ENCODE results near the gene AFAP1L2.

AFAP1L2 gene

GRCh38 chr10:114285961-114286441 lies 118.3 kb downstream of the AFAP1L2 start:
- Histone ChIP-seq H3K9ac (ENCODE audit: low read length in 2 of 2) (no peak overlapping the region), H3K4me3 (ENCODE audit: low read length in 2 of 2) (no peak overlapping the region), H3K27me3 (ENCODE audit: control insufficient read depth in 1 of 2, insufficient read depth in 2 of 2, low read length in 2 of 2) (peaks cover 7 to 15% of the 10 kb centered on the region in 2 donors), H3K27ac (ENCODE audit: low read length) (no peak overlapping the region), H3K4me1 (ENCODE audit: control insufficient read depth, insufficient read depth, low read length) (no peaks in the 10 kb centered on the region), H3K36me3 (ENCODE audit: control insufficient read depth in 2 of 2, insufficient read depth in 2 of 2, low read length in 2 of 2) (no peaks in the 10 kb centered on the region), H3K9me3 (ENCODE audit: control insufficient read depth in 2 of 2, low read length in 2 of 2) (no peaks in the 10 kb centered on the region)

- no peak overlapping the region for H3K4me3 ChIP-seq (ENCODE audit: low read length in 2 of 2)
- no peaks in the 10 kb centered on the region for H3K9me3 ChIP-seq (ENCODE audit: control insufficient read depth in 2 of 2, low read length in 2 of 2)
- no peaks in the 10 kb centered on the region for H3K4me1 ChIP-seq (ENCODE audit: control insufficient read depth, insufficient read depth, low read length)
- no peak overlapping the region for H3K27ac ChIP-seq (ENCODE audit: low read length)
- no peaks in the 10 kb centered on the region for H3K36me3 ChIP-seq (ENCODE audit: control insufficient read depth in 2 of 2, insufficient read depth in 2 of 2, low read length in 2 of 2)
- peaks cover 10 to 15% of the 10 kb centered on the region in 2 donors for H3K27me3 ChIP-seq (ENCODE audit: control insufficient read depth in 1 of 2, insufficient read depth in 2 of 2, low read length in 2 of 2)
- no peak overlapping the region for H3K9ac ChIP-seq (ENCODE audit: low read length in 2 of 2)
These were observed 119.8 kb downstream of the AFAP1L2 start for GRCh38 chr10:114284346-114285071.

- H3K9me3 ChIP-seq (ENCODE audit: control insufficient read depth in 2 of 2, low read length in 2 of 2), result no peaks in the 10 kb centered on the region
- H3K27me3 ChIP-seq (ENCODE audit: control insufficient read depth in 1 of 2, insufficient read depth in 2 of 2, low read length in 2 of 2), result peaks cover 10 to 15% of the 10 kb centered on the region in 2 donors
- no peaks in the 10 kb centered on the region for H3K36me3 ChIP-seq (ENCODE audit: control insufficient read depth in 2 of 2, insufficient read depth in 2 of 2, low read length in 2 of 2)
- H3K4me1 ChIP-seq (ENCODE audit: control insufficient read depth, insufficient read depth, low read length), result no peaks in the 10 kb centered on the region
- no peak overlapping the region for H3K9ac ChIP-seq (ENCODE audit: low read length in 2 of 2)
- H3K4me3 ChIP-seq (ENCODE audit: low read length in 2 of 2), result no peak overlapping the region
- no peak overlapping the region for H3K27ac ChIP-seq (ENCODE audit: low read length)
These were observed 120.6 kb downstream of the AFAP1L2 start for GRCh38 chr10:114283535-114284234.

- no peak overlapping the region for H3K4me3 ChIP-seq (ENCODE audit: low read length in 2 of 2)
- H3K27ac ChIP-seq (ENCODE audit: low read length), result no peak overlapping the region
- H3K9me3 ChIP-seq (ENCODE audit: control insufficient read depth in 2 of 2, low read length in 2 of 2), result no peaks in the 10 kb centered on the region
- no peak overlapping the region for H3K9ac ChIP-seq (ENCODE audit: low read length in 2 of 2)
- no peaks in the 10 kb centered on the region for H3K36me3 ChIP-seq (ENCODE audit: control insufficient read depth in 2 of 2, insufficient read depth in 2 of 2, low read length in 2 of 2)
- peaks cover 10 to 17% of the 10 kb centered on the region in 2 donors for H3K27me3 ChIP-seq (ENCODE audit: control insufficient read depth in 1 of 2, insufficient read depth in 2 of 2, low read length in 2 of 2)
- H3K4me1 ChIP-seq (ENCODE audit: control insufficient read depth, insufficient read depth, low read length), result no peaks in the 10 kb centered on the region
These were observed 121.2 kb downstream of the AFAP1L2 start for GRCh38 chr10:114283091-114283490.

GRCh38 chr10:114282526-114282925 lies 121.8 kb downstream of the AFAP1L2 start:
- Histone ChIP-seq H3K4me3 (ENCODE audit: low read length in 2 of 2) (no peak overlapping the region), H3K36me3 (ENCODE audit: control insufficient read depth in 2 of 2, insufficient read depth in 2 of 2, low read length in 2 of 2) (no peaks in the 10 kb centered on the region), H3K9me3 (ENCODE audit: control insufficient read depth in 2 of 2, low read length in 2 of 2) (no peaks in the 10 kb centered on the region), H3K27ac (ENCODE audit: low read length) (no peak overlapping the region), H3K4me1 (ENCODE audit: control insufficient read depth, insufficient read depth, low read length) (no peaks in the 10 kb centered on the region), H3K9ac (ENCODE audit: low read length in 2 of 2) (no peak overlapping the region), H3K27me3 (ENCODE audit: control insufficient read depth in 1 of 2, insufficient read depth in 2 of 2, low read length in 2 of 2) (peaks cover 10 to 22% of the 10 kb centered on the region in 2 donors)

GRCh38 chr10:114281461-114281860 lies 122.8 kb downstream of the AFAP1L2 start:
- Histone ChIP-seq H3K27ac (ENCODE audit: low read length) (no peak overlapping the region), H3K4me3 (ENCODE audit: low read length in 2 of 2) (no peak overlapping the region), H3K27me3 (ENCODE audit: control insufficient read depth in 1 of 2, insufficient read depth in 2 of 2, low read length in 2 of 2) (peaks cover 10 to 22% of the 10 kb centered on the region in 2 donors), H3K9ac (ENCODE audit: low read length in 2 of 2) (no peak overlapping the region), H3K36me3 (ENCODE audit: control insufficient read depth in 2 of 2, insufficient read depth in 2 of 2, low read length in 2 of 2) (no peaks in the 10 kb centered on the region), H3K9me3 (ENCODE audit: control insufficient read depth in 2 of 2, low read length in 2 of 2) (no peaks in the 10 kb centered on the region), H3K4me1 (ENCODE audit: control insufficient read depth, insufficient read depth, low read length) (no peaks in the 10 kb centered on the region)

- Histone ChIP-seq H3K27me3 (ENCODE audit: control insufficient read depth in 1 of 2, insufficient read depth in 2 of 2, low read length in 2 of 2) (peaks cover 7 to 22% of the 10 kb centered on the region in 2 donors), H3K36me3 (ENCODE audit: control insufficient read depth in 2 of 2, insufficient read depth in 2 of 2, low read length in 2 of 2) (no peaks in the 10 kb centered on the region), H3K9me3 (ENCODE audit: control insufficient read depth in 2 of 2, low read length in 2 of 2) (no peaks in the 10 kb centered on the region), H3K4me1 (ENCODE audit: control insufficient read depth, insufficient read depth, low read length) (no peaks in the 10 kb centered on the region), H3K27ac (ENCODE audit: low read length) (no peak overlapping the region), H3K4me3 (ENCODE audit: low read length in 2 of 2) (no peak overlapping the region), H3K9ac (ENCODE audit: low read length in 2 of 2) (no peak overlapping the region)
These were observed 123.3 kb downstream of the AFAP1L2 start for GRCh38 chr10:114281006-114281405.

GRCh38 chr10:114279901-114280644 lies 124.2 kb downstream of the AFAP1L2 start:
- no peaks in the 10 kb centered on the region for H3K4me1 ChIP-seq (ENCODE audit: control insufficient read depth, insufficient read depth, low read length)
- no peak overlapping the region for H3K4me3 ChIP-seq (ENCODE audit: low read length in 2 of 2)
- H3K36me3 ChIP-seq (ENCODE audit: control insufficient read depth in 2 of 2, insufficient read depth in 2 of 2, low read length in 2 of 2), result no peaks in the 10 kb centered on the region
- H3K27ac ChIP-seq (ENCODE audit: low read length), result no peak overlapping the region
- no peaks in the 10 kb centered on the region for H3K9me3 ChIP-seq (ENCODE audit: control insufficient read depth in 2 of 2, low read length in 2 of 2)
- no peak overlapping the region for H3K9ac ChIP-seq (ENCODE audit: low read length in 2 of 2)
- H3K27me3 ChIP-seq (ENCODE audit: control insufficient read depth in 1 of 2, insufficient read depth in 2 of 2, low read length in 2 of 2), result peaks cover 7 to 22% of the 10 kb centered on the region in 2 donors

- Histone ChIP-seq H3K4me1 (ENCODE audit: control insufficient read depth, insufficient read depth, low read length) (no peaks in the 10 kb centered on the region), H3K9ac (ENCODE audit: low read length in 2 of 2) (no peak overlapping the region), H3K4me3 (ENCODE audit: low read length in 2 of 2) (no peak overlapping the region), H3K27me3 (ENCODE audit: control insufficient read depth in 1 of 2, insufficient read depth in 2 of 2, low read length in 2 of 2) (peaks cover 7 to 19% of the 10 kb centered on the region in 2 donors), H3K36me3 (ENCODE audit: control insufficient read depth in 2 of 2, insufficient read depth in 2 of 2, low read length in 2 of 2) (no peaks in the 10 kb centered on the region), H3K9me3 (ENCODE audit: control insufficient read depth in 2 of 2, low read length in 2 of 2) (no peaks in the 10 kb centered on the region), H3K27ac (ENCODE audit: low read length) (no peak overlapping the region)
These were observed 125.0 kb downstream of the AFAP1L2 start for GRCh38 chr10:114279289-114279688.

- H3K27me3 ChIP-seq (ENCODE audit: control insufficient read depth in 1 of 2, insufficient read depth in 2 of 2, low read length in 2 of 2), result peaks cover 7 to 19% of the 10 kb centered on the region in 2 donors
- no peak overlapping the region for H3K27ac ChIP-seq (ENCODE audit: low read length)
- H3K9me3 ChIP-seq (ENCODE audit: control insufficient read depth in 2 of 2, low read length in 2 of 2), result no peaks in the 10 kb centered on the region
- no peak overlapping the region for H3K9ac ChIP-seq (ENCODE audit: low read length in 2 of 2)
- H3K4me3 ChIP-seq (ENCODE audit: low read length in 2 of 2), result no peak overlapping the region
- no peaks in the 10 kb centered on the region for H3K4me1 ChIP-seq (ENCODE audit: control insufficient read depth, insufficient read depth, low read length)
- no peaks in the 10 kb centered on the region for H3K36me3 ChIP-seq (ENCODE audit: control insufficient read depth in 2 of 2, insufficient read depth in 2 of 2, low read length in 2 of 2)
These were observed 125.5 kb downstream of the AFAP1L2 start for GRCh38 chr10:114278884-114279191.

Measured in stomach smooth muscle (tissue), 2 donors.